Neural crest cell (in vitro differentiated cells): ENCODE data around the gene TP73. TPM values are rescaled to one million over a fixed set of nuclear protein-coding genes. Genes with fewer than 3 reads are reported as not detected.

ENCODE experiments used
- DNase-seq: peaks from one replicate; pipeline ENCODE4 v3.0.0; 2021; ENCODE audit warnings: low read depth, mixed read lengths, low spot score
- H3K27ac Mint-ChIP-seq: one replicate; pipeline ENCODE4 v1.8.0; 2021; ENCODE audit warnings: mild to moderate bottlenecking, mixed read lengths; ENCODE audit not compliant: unreplicated experiment
- H3K27me3 Mint-ChIP-seq: 2 replicates; pipeline ENCODE4 v1.8.0; 2021; ENCODE audit warnings: low read depth, mild to moderate bottlenecking, mixed read lengths
- H3K36me3 Mint-ChIP-seq: 2 replicates; pipeline ENCODE4 v1.8.0; 2021; ENCODE audit warnings: low read depth, mild to moderate bottlenecking, mixed read lengths
- H3K4me1 Mint-ChIP-seq: 2 replicates; pipeline ENCODE4 v1.8.0; 2021; ENCODE audit warnings: mixed read lengths
- H3K4me3 Mint-ChIP-seq: one replicate; pipeline ENCODE4 v1.8.0; 2021; ENCODE audit warnings: mild to moderate bottlenecking, mixed read lengths
- H3K9me3 Mint-ChIP-seq: 2 replicates; pipeline ENCODE4 v1.8.0; 2021; ENCODE audit warnings: mixed read lengths
- total RNA-seq: library from RNA; stranded (reverse); gene quantifications from 2 replicates; pipeline ENCODE4 v1.2.1, GENCODE V29; 2021
- TF ChIP-seq, protein P1 (sequence below): fragments of 200-600 bp; sonication (generic); conservative IDR thresholded peaks from 2 replicates; pipeline ENCODE4 v1.5.0; 2021; ENCODE audit warnings: antibody characterized with exemption, mild to moderate bottlenecking

The TP73 gene
- total RNA-seq, 1 donor from 2014 or later: 1.5 TPM

GRCh38 chr1:3735688-3736087, 83.4 kb downstream of the TP73 start:
- Mint-ChIP-seq H3K4me1 (peaks cover 9% of the 10 kb centered on the region), H3K9me3 (no peaks in the 10 kb centered on the region), H3K36me3 (no peaks in the 10 kb centered on the region), H3K27me3 (no peaks in the 10 kb centered on the region), H3K27ac (no peak overlapping the region), H3K4me3 (no peak overlapping the region)
- TF ChIP-seq, protein P1, sequence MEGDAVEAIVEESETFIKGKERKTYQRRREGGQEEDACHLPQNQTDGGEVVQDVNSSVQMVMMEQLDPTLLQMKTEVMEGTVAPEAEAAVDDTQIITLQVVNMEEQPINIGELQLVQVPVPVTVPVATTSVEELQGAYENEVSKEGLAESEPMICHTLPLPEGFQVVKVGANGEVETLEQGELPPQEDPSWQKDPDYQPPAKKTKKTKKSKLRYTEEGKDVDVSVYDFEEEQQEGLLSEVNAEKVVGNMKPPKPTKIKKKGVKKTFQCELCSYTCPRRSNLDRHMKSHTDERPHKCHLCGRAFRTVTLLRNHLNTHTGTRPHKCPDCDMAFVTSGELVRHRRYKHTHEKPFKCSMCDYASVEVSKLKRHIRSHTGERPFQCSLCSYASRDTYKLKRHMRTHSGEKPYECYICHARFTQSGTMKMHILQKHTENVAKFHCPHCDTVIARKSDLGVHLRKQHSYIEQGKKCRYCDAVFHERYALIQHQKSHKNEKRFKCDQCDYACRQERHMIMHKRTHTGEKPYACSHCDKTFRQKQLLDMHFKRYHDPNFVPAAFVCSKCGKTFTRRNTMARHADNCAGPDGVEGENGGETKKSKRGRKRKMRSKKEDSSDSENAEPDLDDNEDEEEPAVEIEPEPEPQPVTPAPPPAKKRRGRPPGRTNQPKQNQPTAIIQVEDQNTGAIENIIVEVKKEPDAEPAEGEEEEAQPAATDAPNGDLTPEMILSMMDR: no peak
- no peak for DNase-seq

DNA sequence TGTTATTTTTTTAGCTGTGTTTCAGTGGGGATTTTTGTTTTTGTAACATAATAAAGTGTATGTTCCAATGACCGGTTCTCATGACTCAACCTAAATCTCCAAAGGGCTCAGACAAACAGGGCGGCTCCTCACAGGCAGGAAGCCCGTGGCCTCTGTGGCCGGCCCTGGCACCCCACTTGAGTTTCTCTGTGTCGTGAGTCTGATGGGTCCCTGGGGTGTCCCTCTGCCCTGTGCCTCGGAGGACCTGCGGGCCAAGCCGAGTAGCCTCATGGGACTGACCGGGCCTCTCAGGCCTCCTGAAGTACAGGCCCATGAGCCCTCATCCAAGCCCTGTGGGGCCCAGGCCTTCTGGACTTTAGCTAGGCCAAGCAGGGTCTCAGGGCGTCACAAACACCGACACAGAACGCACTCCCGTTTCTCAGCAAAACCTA, 83.8 kb downstream of the TP73 start:
- Mint-ChIP-seq H3K27me3 (no peaks in the 10 kb centered on the region), H3K4me1 (peaks cover 9% of the 10 kb centered on the region), H3K4me3 (no peak overlapping the region), H3K9me3 (no peaks in the 10 kb centered on the region), H3K36me3 (no peaks in the 10 kb centered on the region), H3K27ac (no peak overlapping the region)
- TF ChIP-seq, protein P1: no peak
- DNase-seq: no peak

DNA sequence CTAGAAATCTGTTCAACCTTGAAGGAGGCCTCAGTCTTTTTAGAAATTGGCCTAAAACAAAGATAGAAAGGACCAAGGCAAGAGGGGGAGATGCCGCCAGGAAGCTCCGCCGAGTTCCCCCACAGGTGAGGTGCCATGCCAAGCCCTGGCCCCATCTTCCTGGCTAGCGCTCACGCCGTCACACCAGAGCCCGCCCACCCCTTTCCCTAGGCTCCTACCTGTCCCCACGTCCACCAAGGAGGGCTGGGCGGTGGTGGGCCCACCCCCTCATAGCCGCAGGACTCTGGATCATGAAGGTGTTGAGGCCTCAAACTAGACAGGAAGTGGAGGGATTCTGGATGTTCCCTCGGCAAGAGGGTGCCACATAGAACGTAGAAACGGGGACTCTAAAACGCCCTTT, 84.4 kb downstream of the TP73 start:
- TF ChIP-seq, protein P1: no peak
- Mint-ChIP-seq H3K4me3 (no peak overlapping the region), H3K4me1 (peaks cover 5% of the 10 kb centered on the region), H3K27ac (no peak overlapping the region), H3K9me3 (no peaks in the 10 kb centered on the region), H3K27me3 (no peaks in the 10 kb centered on the region), H3K36me3 (no peaks in the 10 kb centered on the region)
- no peak for DNase-seq

DNA sequence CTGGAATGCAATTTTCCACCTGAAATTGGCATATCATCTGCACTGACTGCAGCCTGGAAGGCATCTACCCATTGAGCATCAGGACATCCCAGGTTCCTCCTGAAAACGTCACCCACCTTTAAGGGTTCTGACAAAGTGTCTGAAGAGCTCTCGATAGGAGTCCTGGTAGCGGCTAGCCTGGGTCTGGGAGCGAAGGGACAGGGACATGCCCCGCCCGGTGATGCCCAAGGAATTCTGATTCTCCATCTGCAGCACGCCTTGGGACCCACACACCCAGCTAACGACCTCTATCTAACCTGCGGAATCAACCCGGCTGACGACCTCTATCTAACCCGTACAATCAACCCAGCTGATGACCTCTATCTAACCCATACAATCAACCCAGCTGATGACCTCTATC, 86.6 kb downstream of the TP73 start:
- Mint-ChIP-seq H3K36me3 (no peaks in the 10 kb centered on the region), H3K9me3 (no peaks in the 10 kb centered on the region), H3K27ac (no peak overlapping the region), H3K4me1 (peaks cover 4% of the 10 kb centered on the region), H3K4me3 (no peak overlapping the region), H3K27me3 (no peaks in the 10 kb centered on the region)
- TF ChIP-seq, protein P1: no peak
- DNase-seq: no peak

DNA sequence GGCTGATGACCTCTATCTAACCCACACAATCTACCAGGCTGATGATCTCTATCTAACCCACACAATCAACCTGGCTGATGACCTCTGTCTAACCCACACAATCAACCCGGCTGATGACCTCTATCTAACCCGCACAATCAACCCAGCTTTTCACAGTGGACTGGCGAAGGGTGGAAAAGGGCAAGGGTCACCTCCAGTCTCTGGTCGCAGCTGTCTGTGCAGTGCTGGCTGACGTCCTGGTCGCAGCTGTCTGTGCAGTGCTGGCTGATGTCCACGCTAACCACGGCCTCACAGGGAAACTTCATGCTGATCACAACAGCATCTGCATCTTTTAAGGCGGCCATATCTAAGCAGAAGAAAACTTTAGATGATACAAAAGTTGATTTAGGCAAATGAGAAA, 87.7 kb downstream of the TP73 start:
- H3K27me3 Mint-ChIP-seq: no peaks in the 10 kb centered on the region
- no peaks in the 10 kb centered on the region for H3K36me3 Mint-ChIP-seq
- H3K4me1 Mint-ChIP-seq: peaks cover 6% of the 10 kb centered on the region
- no peak overlapping the region for H3K27ac Mint-ChIP-seq
- no peaks in the 10 kb centered on the region for H3K9me3 Mint-ChIP-seq
- TF ChIP-seq, protein P1: no peak
- H3K4me3 Mint-ChIP-seq: no peak overlapping the region
- DNase-seq: no peak

GRCh38 chr1:3740752-3741151, 88.4 kb downstream of the TP73 start:
- H3K9me3 Mint-ChIP-seq: no peaks in the 10 kb centered on the region
- H3K4me1 Mint-ChIP-seq: peaks cover 13% of the 10 kb centered on the region
- no peak for DNase-seq
- no peak overlapping the region for H3K4me3 Mint-ChIP-seq
- TF ChIP-seq, protein P1: no peak
- no peaks in the 10 kb centered on the region for H3K36me3 Mint-ChIP-seq
- H3K27me3 Mint-ChIP-seq: no peaks in the 10 kb centered on the region
- no peak overlapping the region for H3K27ac Mint-ChIP-seq
